NCI-H1436 treated with DMSO at 0.1 percent for 48 hours (cell line): ENCODE measurements around the gene NGDN.
A peak's percentile ranks its signal among the peaks of the same experiment; 100 is the strongest.
"Not testable (repeated sequence)": the region's sequence is repeated elsewhere in the genome, so short reads cannot be mapped to it uniquely, and the experiment has no call there.

ENCODE experiments used
- DNase-seq: peaks from one replicate; lab custom pipeline; 2025; lab: John Stamatoyannopoulos, UW

Gene NGDN, protein sequence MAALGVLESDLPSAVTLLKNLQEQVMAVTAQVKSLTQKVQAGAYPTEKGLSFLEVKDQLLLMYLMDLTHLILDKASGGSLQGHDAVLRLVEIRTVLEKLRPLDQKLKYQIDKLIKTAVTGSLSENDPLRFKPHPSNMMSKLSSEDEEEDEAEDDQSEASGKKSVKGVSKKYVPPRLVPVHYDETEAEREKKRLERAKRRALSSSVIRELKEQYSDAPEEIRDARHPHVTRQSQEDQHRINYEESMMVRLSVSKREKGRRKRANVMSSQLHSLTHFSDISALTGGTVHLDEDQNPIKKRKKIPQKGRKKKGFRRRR

GRCh38 chr14:23469127-23469905, at the start of gene NGDN:
NGDN (plus strand) TSS chr14:23469703; CDS start chr14:23469716, 13 bp downstream.
- DNase-seq = peak; percentile 99

GRCh38 chr14:23421594-23421993, 47.9 kb upstream of the NGDN start:
- DNase-seq = no peak

- DNase-seq = no peak
These were observed 45.8 kb upstream of the NGDN start for GRCh38 chr14:23423657-23424056.

DNA sequence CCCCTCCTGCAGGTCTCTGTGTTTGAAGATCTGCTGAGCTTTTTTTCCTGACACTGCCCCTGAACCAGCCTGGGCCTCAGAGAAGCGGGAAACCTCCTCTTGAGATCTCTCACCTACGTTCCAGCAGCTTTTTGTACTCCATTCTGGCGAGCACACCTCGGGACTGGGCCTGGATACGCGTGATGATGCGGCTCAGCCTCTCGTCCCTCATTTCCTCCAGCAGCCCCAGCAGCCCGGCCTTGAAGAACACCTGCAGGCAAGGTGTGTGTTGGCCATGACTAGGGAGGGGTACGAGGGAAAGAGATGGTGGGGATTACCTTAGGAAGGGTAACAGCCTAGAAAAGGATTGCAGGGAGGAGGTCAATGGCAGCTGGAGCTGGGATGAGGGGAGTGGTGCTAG, 44.3 kb upstream of the NGDN start:
- no peak for DNase-seq

GRCh38 chr14:23425798-23426197, 43.7 kb upstream of the NGDN start:
- not testable (repeated sequence) for DNase-seq

- DNase-seq = no peak
These were observed 40.6 kb upstream of the NGDN start for GRCh38 chr14:23428686-23429495.

DNA sequence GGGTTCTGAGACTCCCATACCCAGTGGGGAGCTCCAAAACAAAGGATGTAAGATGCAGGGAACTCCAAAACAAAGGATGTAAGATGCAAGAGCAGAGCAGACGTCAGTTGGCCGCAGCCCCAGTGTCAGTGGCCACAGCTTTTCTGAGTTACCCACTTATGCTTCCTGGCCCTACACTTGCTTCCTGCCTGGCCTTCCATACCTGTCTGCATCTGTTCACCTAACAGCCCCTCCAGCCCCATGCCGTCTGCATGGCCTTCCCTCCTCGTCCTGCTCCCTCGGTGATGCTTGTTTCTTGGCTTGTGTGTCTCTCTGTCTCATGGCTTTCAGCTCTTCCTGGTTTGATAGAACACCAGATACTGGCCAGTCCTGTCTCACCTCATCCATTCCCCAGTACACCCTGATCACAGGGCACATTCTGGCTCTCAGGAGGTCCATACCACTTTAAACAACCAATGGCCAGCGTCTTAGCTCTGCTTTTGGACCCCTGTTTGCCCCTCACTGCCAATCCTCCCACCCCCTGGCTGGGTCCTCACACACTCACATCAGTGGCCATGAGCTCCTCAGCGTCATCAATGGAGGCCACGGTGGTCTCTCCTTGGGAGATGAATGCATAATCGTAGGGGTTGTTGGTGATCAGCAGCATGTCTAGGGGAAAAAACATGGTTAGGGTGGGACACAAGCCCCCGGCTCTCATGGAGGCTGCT, 39.3 kb upstream of the NGDN start:
- no peak for DNase-seq

GRCh38 chr14:23430723-23431085, 38.8 kb upstream of the NGDN start:
- DNase-seq = no peak

DNA sequence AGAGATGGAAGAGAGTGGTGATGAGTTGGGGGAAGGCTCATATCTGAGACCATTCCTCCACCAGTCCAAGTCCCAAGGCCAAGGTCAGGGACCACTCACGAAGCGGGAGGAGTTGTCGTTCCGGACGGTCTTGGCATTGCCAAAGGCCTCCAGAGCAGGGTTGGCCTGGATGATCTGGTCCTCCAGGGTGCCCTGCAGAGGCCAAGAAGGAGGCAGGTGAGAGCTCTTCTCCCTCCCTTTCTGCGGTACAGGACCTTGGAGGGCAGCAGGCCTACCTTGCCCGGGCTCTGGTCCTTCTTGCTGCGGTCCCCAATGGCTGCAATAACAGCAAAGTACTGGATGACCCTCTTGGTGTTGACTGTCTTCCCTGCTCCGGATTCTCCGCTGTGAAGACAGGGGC, 38.0 kb upstream of the NGDN start:
- no peak for DNase-seq

GRCh38 chr14:23432102-23432925, 37.2 kb upstream of the NGDN start:
- DNase-seq = no peak

- no peak for DNase-seq
These were observed 36.6 kb upstream of the NGDN start for GRCh38 chr14:23432946-23433345.

DNA sequence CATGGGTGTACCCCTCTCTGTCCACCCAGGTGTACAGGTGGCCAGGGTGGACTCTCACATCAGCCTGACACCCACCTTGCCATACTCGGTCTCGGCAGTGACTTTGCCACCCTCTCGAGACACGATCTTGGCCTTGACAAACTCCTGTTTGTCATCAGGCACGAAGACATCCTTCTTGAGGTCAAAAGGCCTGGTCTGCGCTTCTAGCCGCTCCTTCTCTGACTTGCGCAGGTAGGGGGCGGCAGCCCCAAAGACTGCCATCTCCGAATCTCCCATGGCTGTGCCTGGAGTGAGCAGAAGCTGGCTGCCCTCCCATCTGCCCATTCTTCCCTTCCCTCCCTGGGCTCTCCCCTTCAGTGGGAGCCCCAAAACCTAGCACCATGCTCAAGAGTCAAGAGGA, 36.0 kb upstream of the NGDN start:
- DNase-seq = no peak

- no peak for DNase-seq
These were observed 34.8 kb upstream of the NGDN start for GRCh38 chr14:23434488-23435222.

DNA sequence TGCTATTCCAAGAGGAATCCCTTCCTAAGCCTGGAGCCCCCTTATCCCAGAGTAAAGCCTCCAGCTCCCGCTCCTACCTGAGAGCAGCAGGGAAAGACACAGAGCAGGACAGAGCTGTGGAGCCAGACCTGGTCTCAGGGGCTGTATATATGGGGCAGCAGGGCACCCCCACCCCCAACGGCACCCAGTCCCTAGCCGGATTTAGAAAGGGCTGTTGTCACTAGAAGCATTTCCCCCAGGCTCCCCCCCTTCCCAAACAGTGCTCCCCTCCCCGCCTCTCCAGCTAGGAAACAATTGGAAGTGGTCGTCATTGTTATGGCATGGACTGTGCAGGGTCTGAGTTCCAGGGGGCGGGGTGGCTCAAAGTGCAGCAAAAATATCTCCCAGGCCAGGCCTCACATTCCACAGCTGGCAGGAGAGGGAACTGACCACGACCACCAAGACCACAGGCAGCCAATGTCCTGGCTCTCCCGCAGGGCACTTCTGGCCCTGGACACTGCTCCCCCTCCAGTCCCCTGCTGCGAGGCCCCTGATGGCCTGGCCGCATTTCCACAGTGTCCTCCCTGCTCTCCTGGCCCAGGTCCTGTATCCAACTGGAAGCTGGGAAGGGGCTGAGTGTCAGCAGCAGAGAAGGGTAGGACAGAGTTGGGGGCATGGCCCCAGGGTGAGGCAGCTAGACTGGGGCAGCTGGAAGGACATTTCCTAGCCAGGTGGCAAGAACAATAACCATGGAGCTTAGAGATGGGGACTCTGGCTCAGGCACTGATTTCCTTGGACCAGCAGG, 33.8 kb upstream of the NGDN start, which contains the start of gene MYH7:
MYH7 (minus strand) TSS at position 118 of the 784 bp plus-strand sequence. CDS start 1,928 bp downstream, outside the sequence.
- no peak for DNase-seq

GRCh38 chr14:23436327-23437132, 33.0 kb upstream of the NGDN start:
- no peak for DNase-seq

DNA sequence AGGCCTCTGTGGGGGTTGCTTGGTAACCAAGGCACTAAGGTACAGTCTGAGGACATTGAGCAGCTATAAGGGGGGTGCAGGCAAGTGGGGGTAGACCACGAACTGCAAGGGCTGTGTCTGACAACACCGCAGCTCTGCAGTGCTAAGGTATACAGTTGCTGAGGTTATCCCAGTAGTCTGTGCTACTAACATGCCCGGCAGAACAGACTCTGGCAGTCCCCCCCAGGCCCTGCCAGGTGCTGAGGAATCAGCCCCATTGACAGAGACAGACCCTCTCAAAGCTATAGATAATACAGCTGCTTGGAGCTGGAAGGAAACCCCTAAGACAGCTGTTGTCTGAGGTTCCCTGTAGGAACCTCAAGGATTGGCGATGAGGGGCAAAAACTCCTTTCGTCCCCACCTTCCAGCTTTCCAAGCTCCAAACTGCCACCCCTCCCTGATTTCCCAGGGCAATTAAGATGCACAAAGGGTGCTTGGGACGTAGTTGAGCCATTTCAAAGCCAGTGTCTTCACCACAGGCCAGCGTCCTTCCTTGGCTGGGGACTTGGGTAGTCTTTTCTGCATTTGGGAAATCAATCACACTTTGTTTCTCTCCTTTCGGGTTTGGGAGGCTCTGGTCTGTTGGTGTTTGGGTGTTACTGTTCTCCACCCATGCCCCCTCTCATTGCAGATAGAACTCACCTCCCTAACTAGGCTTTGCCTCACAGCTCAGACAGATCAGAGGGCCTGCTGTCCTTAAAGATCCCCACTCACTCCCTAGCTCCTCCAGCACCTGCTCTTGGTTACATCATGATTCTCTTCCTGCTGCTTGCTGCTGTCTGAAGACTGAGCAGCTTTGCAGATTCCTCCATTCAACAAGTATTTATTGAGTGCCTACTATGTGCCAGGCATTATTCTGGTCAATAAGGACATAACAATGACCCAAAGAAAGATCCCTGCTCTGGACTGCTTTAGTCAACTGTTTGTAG, 32.1 kb upstream of the NGDN start:
- DNase-seq = no peak
